ENCODE measurements around the gene BCAS3.

The BCAS3 gene

GRCh38 chr17:60676758-60677307 is 818 bp upstream of the BCAS3 start:
- Histone ChIP-seq H3K4ac (ENCODE audit: low read depth, low read length) (no peak overlapping the region), H2AFZ (ENCODE audit: insufficient read depth, low read length, poor library complexity) (peak overlapping the region; percentile 61), H2BK120ac (ENCODE audit: insufficient read depth, low read length, poor library complexity) (no peak overlapping the region), H4K12ac (ENCODE audit: low read depth, low read length) (peak overlapping the region; percentile 51), H3K79me2 (ENCODE audit: control insufficient read depth, insufficient read depth, low read length, poor library complexity) (peaks cover 3% of the 10 kb centered on the region), H3K79me1 (ENCODE audit: low read length) (peaks cover 4% of the 10 kb centered on the region), H3K14ac (ENCODE audit: low read length) (no peak overlapping the region), H2BK12ac (ENCODE audit: low read length) (no peak overlapping the region), H3K4me2 (ENCODE audit: low read length) (peak overlapping the region; percentile 72), H3K18ac (ENCODE audit: low read length) (no peak overlapping the region), H3K27me3 (ENCODE audit: insufficient read depth, low read length) (no peaks in the 10 kb centered on the region), H4K91ac (ENCODE audit: low read depth, low read length) (no peak overlapping the region), H3K23ac (ENCODE audit: low read length) (no peak overlapping the region), H2AK5ac (ENCODE audit: low read length) (no peak overlapping the region), H3K9me3 (ENCODE audit: insufficient read depth, low read depth, low read length) (peaks cover 1% of the 10 kb centered on the region), H3K27ac (ENCODE audit: low read depth, low read length) (no peak overlapping the region), H4K8ac (ENCODE audit: low read depth, low read length) (peak overlapping the region; percentile 92), H2BK5ac (ENCODE audit: low read depth, low read length, poor library complexity) (no peak overlapping the region), H3K9ac (ENCODE audit: low read length) (peak overlapping the region; percentile 36), H3K36me3 (ENCODE audit: control insufficient read depth in 1 of 2, insufficient read depth in 2 of 2, low read length in 2 of 2) (peaks cover 0 to 3% of the 10 kb centered on the region in 2 experiments), H3K4me3 (ENCODE audit: low read depth, low read length) (peak overlapping the region; percentile 73), H3K4me1 (ENCODE audit: control insufficient read depth in 1 of 2, insufficient read depth in 2 of 2, low read length in 2 of 2) (peaks cover 3% of the 10 kb centered on the region in 2 experiments)
- no CpG with 5 or more reads among the region's 17 CpGs for WGBS (ENCODE audit: extremely low coverage, insufficient coverage, insufficient read length)
- DNase-seq: peak in 1 of 2 donors; percentile 2

- Histone ChIP-seq H3K4me3 (ENCODE audit: low read depth, low read length) (peak overlapping the region; percentile 83), H3K79me1 (ENCODE audit: low read length) (peaks cover 6% of the 10 kb centered on the region), H2AK5ac (ENCODE audit: low read length) (no peak overlapping the region), H3K4me1 (ENCODE audit: control insufficient read depth in 1 of 2, insufficient read depth in 2 of 2, low read length in 2 of 2) (peaks cover 3% of the 10 kb centered on the region in 2 experiments), H3K27ac (ENCODE audit: low read depth, low read length) (peak overlapping the region; percentile 3), H3K23ac (ENCODE audit: low read length) (no peak overlapping the region), H2BK12ac (ENCODE audit: low read length) (no peak overlapping the region), H3K9ac (ENCODE audit: low read length) (peak overlapping the region; percentile 61), H4K12ac (ENCODE audit: low read depth, low read length) (peak overlapping the region; percentile 56), H3K4me2 (ENCODE audit: low read length) (peak overlapping the region; percentile 81), H2BK120ac (ENCODE audit: insufficient read depth, low read length, poor library complexity) (no peak overlapping the region), H2BK5ac (ENCODE audit: low read depth, low read length, poor library complexity) (peak overlapping the region; percentile 8), H3K79me2 (ENCODE audit: control insufficient read depth, insufficient read depth, low read length, poor library complexity) (peaks cover 3% of the 10 kb centered on the region), H2AFZ (ENCODE audit: insufficient read depth, low read length, poor library complexity) (peak overlapping the region; percentile 87), H3K18ac (ENCODE audit: low read length) (peak overlapping the region; percentile 19), H3K9me3 (ENCODE audit: insufficient read depth, low read depth, low read length) (peaks cover 1% of the 10 kb centered on the region), H3K36me3 (ENCODE audit: control insufficient read depth in 1 of 2, insufficient read depth in 2 of 2, low read length in 2 of 2) (peaks cover 2 to 3% of the 10 kb centered on the region in 2 experiments), H4K91ac (ENCODE audit: low read depth, low read length) (peak overlapping the region; percentile 61), H3K4ac (ENCODE audit: low read depth, low read length) (peak overlapping the region; percentile 17), H3K27me3 (ENCODE audit: insufficient read depth, low read length) (no peaks in the 10 kb centered on the region), H4K8ac (ENCODE audit: low read depth, low read length) (peak overlapping the region; percentile 77), H3K14ac (ENCODE audit: low read length) (peak overlapping the region; percentile 57)
- WGBS (ENCODE audit: extremely low coverage, insufficient coverage, insufficient read length): no CpG with 5 or more reads among the region's 6 CpGs
- peak in 1 of 2 donors; percentile 14 for DNase-seq
Observed at GRCh38 chr17:60678118-60678444, 430 bp downstream of the BCAS3 start.

GRCh38 chr17:60679287-60679686 is 1.6 kb downstream of the BCAS3 start:
- Histone ChIP-seq H2BK5ac (ENCODE audit: low read depth, low read length, poor library complexity) (no peak overlapping the region), H2BK12ac (ENCODE audit: low read length) (no peak overlapping the region), H3K23ac (ENCODE audit: low read length) (no peak overlapping the region), H3K79me2 (ENCODE audit: control insufficient read depth, insufficient read depth, low read length, poor library complexity) (peaks cover 3% of the 10 kb centered on the region), H4K8ac (ENCODE audit: low read depth, low read length) (no peak overlapping the region), H3K9ac (ENCODE audit: low read length) (no peak overlapping the region), H2AFZ (ENCODE audit: insufficient read depth, low read length, poor library complexity) (no peak overlapping the region), H3K4me2 (ENCODE audit: low read length) (no peak overlapping the region), H3K36me3 (ENCODE audit: control insufficient read depth in 1 of 2, insufficient read depth in 2 of 2, low read length in 2 of 2) (peaks cover 2 to 3% of the 10 kb centered on the region in 2 experiments), H3K4ac (ENCODE audit: low read depth, low read length) (no peak overlapping the region), H3K9me3 (ENCODE audit: insufficient read depth, low read depth, low read length) (peaks cover 1% of the 10 kb centered on the region), H4K12ac (ENCODE audit: low read depth, low read length) (no peak overlapping the region), H4K91ac (ENCODE audit: low read depth, low read length) (no peak overlapping the region), H3K18ac (ENCODE audit: low read length) (no peak overlapping the region), H3K27ac (ENCODE audit: low read depth, low read length) (no peak overlapping the region), H3K79me1 (ENCODE audit: low read length) (peaks cover 6% of the 10 kb centered on the region), H3K14ac (ENCODE audit: low read length) (no peak overlapping the region), H3K27me3 (ENCODE audit: insufficient read depth, low read length) (no peaks in the 10 kb centered on the region), H2BK120ac (ENCODE audit: insufficient read depth, low read length, poor library complexity) (no peak overlapping the region), H3K4me3 (ENCODE audit: low read depth, low read length) (no peak overlapping the region), H2AK5ac (ENCODE audit: low read length) (no peak overlapping the region), H3K4me1 (ENCODE audit: control insufficient read depth in 1 of 2, insufficient read depth in 2 of 2, low read length in 2 of 2) (peaks cover 3% of the 10 kb centered on the region in 2 experiments)
- peak; percentile 21 to 59 for DNase-seq
- no CpG with 5 or more reads among the region's 4 CpGs for WGBS (ENCODE audit: extremely low coverage, insufficient coverage, insufficient read length)

GRCh38 chr17:60680754-60681153 is 3.1 kb downstream of the BCAS3 start:
- Histone ChIP-seq H2AK5ac (ENCODE audit: low read length) (no peak overlapping the region), H2BK120ac (ENCODE audit: insufficient read depth, low read length, poor library complexity) (no peak overlapping the region), H4K91ac (ENCODE audit: low read depth, low read length) (no peak overlapping the region), H3K79me2 (ENCODE audit: control insufficient read depth, insufficient read depth, low read length, poor library complexity) (peaks cover 3% of the 10 kb centered on the region), H3K4me2 (ENCODE audit: low read length) (no peak overlapping the region), H2AFZ (ENCODE audit: insufficient read depth, low read length, poor library complexity) (no peak overlapping the region), H4K12ac (ENCODE audit: low read depth, low read length) (no peak overlapping the region), H3K14ac (ENCODE audit: low read length) (no peak overlapping the region), H3K27me3 (ENCODE audit: insufficient read depth, low read length) (no peaks in the 10 kb centered on the region), H3K9ac (ENCODE audit: low read length) (no peak overlapping the region), H3K4me1 (ENCODE audit: control insufficient read depth in 1 of 2, insufficient read depth in 2 of 2, low read length in 2 of 2) (peaks cover 3% of the 10 kb centered on the region in 2 experiments), H3K4ac (ENCODE audit: low read depth, low read length) (no peak overlapping the region), H3K4me3 (ENCODE audit: low read depth, low read length) (no peak overlapping the region), H3K18ac (ENCODE audit: low read length) (no peak overlapping the region), H2BK5ac (ENCODE audit: low read depth, low read length, poor library complexity) (no peak overlapping the region), H2BK12ac (ENCODE audit: low read length) (no peak overlapping the region), H4K8ac (ENCODE audit: low read depth, low read length) (no peak overlapping the region), H3K27ac (ENCODE audit: low read depth, low read length) (no peak overlapping the region), H3K9me3 (ENCODE audit: insufficient read depth, low read depth, low read length) (peaks cover 1% of the 10 kb centered on the region), H3K36me3 (ENCODE audit: control insufficient read depth in 1 of 2, insufficient read depth in 2 of 2, low read length in 2 of 2) (peaks cover 2 to 3% of the 10 kb centered on the region in 2 experiments), H3K23ac (ENCODE audit: low read length) (no peak overlapping the region), H3K79me1 (ENCODE audit: low read length) (peaks cover 6% of the 10 kb centered on the region)
- no peak for DNase-seq
- WGBS (ENCODE audit: extremely low coverage, insufficient coverage, insufficient read length): no CpG with 5 or more reads among the region's 6 CpGs
